ENCODE results near the gene PKNOX2.

- TF ChIP-seq, protein P1, sequence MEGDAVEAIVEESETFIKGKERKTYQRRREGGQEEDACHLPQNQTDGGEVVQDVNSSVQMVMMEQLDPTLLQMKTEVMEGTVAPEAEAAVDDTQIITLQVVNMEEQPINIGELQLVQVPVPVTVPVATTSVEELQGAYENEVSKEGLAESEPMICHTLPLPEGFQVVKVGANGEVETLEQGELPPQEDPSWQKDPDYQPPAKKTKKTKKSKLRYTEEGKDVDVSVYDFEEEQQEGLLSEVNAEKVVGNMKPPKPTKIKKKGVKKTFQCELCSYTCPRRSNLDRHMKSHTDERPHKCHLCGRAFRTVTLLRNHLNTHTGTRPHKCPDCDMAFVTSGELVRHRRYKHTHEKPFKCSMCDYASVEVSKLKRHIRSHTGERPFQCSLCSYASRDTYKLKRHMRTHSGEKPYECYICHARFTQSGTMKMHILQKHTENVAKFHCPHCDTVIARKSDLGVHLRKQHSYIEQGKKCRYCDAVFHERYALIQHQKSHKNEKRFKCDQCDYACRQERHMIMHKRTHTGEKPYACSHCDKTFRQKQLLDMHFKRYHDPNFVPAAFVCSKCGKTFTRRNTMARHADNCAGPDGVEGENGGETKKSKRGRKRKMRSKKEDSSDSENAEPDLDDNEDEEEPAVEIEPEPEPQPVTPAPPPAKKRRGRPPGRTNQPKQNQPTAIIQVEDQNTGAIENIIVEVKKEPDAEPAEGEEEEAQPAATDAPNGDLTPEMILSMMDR (IDR thresholded peaks at IDR 0.05) = no peak
- TF ChIP-seq POLR2A (IDR thresholded peaks at IDR 0.05) = no peak
These were observed 140.3 kb downstream of the PKNOX2 start for GRCh38 chr11:125304876-125305275.

Data from lower leg skin (tissue), 3 donors.